Large intestine (tissue), 3 donors: ENCODE measurements around the gene MAP4. TPM values are rescaled to one million over a fixed set of nuclear protein-coding genes. Genes with fewer than 3 reads are reported as not detected.
A peak's percentile ranks its signal among the peaks of the same experiment; 100 is the strongest.

Source experiments
- DNase-seq, 2 donors: peaks; one replicate each; pipeline versions ENCODE4 v3.0.0 to v3.0.0-alpha.2; 2013
- H3K27ac ChIP-seq: one replicate; pipeline ENCODE4 v1.5.1; 2013; ENCODE audit warnings: low read length
- H3K27me3 ChIP-seq: 2 replicates; pipeline ENCODE4 v1.6.1; 2013; ENCODE audit warnings: low read length; ENCODE audit not compliant: control insufficient read depth, insufficient read depth
- H3K36me3 ChIP-seq: 2 replicates; pipeline ENCODE4 v1.6.1; 2013; ENCODE audit warnings: low read length; ENCODE audit not compliant: control insufficient read depth, insufficient read depth
- H3K4me1 ChIP-seq: one replicate; pipeline ENCODE4 v1.6.1; 2013; ENCODE audit warnings: low read length; ENCODE audit not compliant: control insufficient read depth, insufficient read depth
- H3K4me3 ChIP-seq: one replicate; pipeline ENCODE4 v1.5.1; 2013; ENCODE audit warnings: low read length
- H3K9me3 ChIP-seq: one replicate; pipeline ENCODE4 v1.6.1; 2013; ENCODE audit warnings: mild to moderate bottlenecking, low read depth, low read length, moderate library complexity; ENCODE audit not compliant: control insufficient read depth
- WGBS: methylation state at CpG from one replicate; pipeline ENCODE4 v1.1.5; 2013; ENCODE audit warnings: low lambda C conversion rate; ENCODE audit not compliant: insufficient coverage; 5-methylcytosine and 5-hydroxymethylcytosine counted together
- polyA plus RNA-seq: library from polyadenylated mRNA; unstranded; fragments of 120-200 nt; gene quantifications from one replicate; pipeline ENCODE4 v1.2.1, GENCODE V29; 2013

The MAP4 gene
- polyA plus RNA-seq, 1 donor: 96.4 TPM

GRCh38 chr3:48039487-48040190, 23.4 kb upstream of the MAP4 start:
- Histone ChIP-seq H3K27ac (peak overlapping the region; percentile 49), H3K36me3 (no peaks in the 10 kb centered on the region), H3K9me3 (no peaks in the 10 kb centered on the region), H3K4me1 (peaks cover 12% of the 10 kb centered on the region), H3K4me3 (no peak overlapping the region), H3K27me3 (no peaks in the 10 kb centered on the region)
- peak; percentile 25 to 62 for DNase-seq
- no CpG with 5 or more reads among the region's 1 CpG for WGBS

- DNase-seq: no peak
- Histone ChIP-seq H3K27ac (peak overlapping the region; percentile 49), H3K9me3 (no peaks in the 10 kb centered on the region), H3K4me3 (no peak overlapping the region), H3K27me3 (no peaks in the 10 kb centered on the region), H3K36me3 (no peaks in the 10 kb centered on the region), H3K4me1 (peaks cover 12% of the 10 kb centered on the region)
- WGBS: no CpG with 5 or more reads among the region's 6 CpGs
Measured at GRCh38 chr3:48038971-48039481, 22.8 kb upstream of the MAP4 start.

DNA sequence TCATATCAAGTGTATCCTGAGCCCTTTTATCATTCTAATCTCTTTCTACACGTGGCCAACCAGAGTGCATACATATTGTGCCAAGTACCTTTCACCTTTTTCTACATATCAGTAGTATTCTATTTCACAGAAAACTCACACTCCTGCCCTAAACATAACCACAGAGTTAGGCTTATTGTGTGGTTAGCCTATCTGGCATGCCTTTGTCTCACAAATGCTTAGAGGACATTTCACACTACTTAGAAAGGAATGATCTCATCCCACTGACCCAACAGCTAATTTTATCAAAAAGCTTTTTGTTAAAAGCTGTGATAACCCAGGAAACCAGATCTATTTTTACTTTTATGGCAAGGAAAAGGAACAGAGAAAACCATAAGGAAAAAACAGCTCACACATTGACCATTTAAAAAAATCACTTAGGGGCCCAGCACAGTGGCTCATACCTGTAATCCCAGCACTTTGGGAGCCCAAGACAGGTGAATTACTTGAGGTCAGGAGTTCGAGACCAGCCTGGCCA, 17.8 kb upstream of the MAP4 start:
- no peaks in the 10 kb centered on the region for H3K36me3 ChIP-seq
- WGBS: no CpG with 5 or more reads among the region's 2 CpGs
- no peaks in the 10 kb centered on the region for H3K9me3 ChIP-seq
- H3K4me1 ChIP-seq: peaks cover 2% of the 10 kb centered on the region
- H3K4me3 ChIP-seq: no peak overlapping the region
- no peaks in the 10 kb centered on the region for H3K27me3 ChIP-seq
- no peak overlapping the region for H3K27ac ChIP-seq
- DNase-seq: peak in 1 of 2 donors; percentile 26

DNA sequence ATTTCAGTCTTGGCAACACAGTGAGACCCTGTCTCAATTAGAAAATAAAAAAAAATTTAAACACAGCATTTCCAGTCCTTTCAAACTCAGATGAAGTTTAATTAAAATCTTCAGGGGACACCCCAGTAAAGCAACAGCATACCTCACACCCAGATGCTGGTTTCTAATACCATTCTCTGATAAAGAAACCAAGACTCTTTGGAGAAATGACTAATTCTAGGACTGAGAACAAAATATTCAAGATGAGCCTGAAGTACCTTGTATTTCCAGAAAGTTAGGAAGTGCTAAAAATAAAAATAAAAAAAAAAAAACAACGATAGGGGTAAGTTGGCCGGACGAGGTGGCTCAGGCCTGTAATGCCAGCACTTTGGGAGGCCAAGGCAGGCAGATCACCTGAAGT, 14.0 kb upstream of the MAP4 start:
- Histone ChIP-seq H3K4me1 (no peaks in the 10 kb centered on the region), H3K9me3 (no peaks in the 10 kb centered on the region), H3K36me3 (no peaks in the 10 kb centered on the region), H3K27ac (no peak overlapping the region), H3K4me3 (no peak overlapping the region), H3K27me3 (no peaks in the 10 kb centered on the region)
- no peak for DNase-seq
- no CpG with 5 or more reads among the region's 3 CpGs for WGBS

- no peaks in the 10 kb centered on the region for H3K27me3 ChIP-seq
- DNase-seq: no peak
- WGBS: no CpG with 5 or more reads among the region's 10 CpGs
- no peak overlapping the region for H3K4me3 ChIP-seq
- no peak overlapping the region for H3K27ac ChIP-seq
- peaks cover 7% of the 10 kb centered on the region for H3K4me1 ChIP-seq
- H3K9me3 ChIP-seq: no peaks in the 10 kb centered on the region
- H3K36me3 ChIP-seq: no peaks in the 10 kb centered on the region
Measured at GRCh38 chr3:48026951-48027908, 11.0 kb upstream of the MAP4 start.

DNA sequence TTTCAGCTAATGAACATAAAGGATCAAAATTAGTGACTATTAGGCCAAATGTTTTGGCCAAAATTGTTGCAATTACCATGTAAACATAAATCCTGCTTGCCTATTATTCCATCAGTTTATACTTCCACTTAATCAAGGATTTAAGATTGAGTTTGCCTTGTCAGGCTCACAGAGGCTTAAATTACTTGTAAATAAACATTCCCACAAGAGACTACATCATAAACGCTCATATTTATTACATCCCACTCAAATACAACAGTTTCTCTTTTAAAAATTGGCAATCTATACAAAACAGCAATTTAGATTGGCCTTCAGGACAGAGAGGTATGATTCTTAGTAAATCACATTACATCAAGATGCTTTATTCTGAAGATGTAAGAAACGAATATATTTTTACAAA, 9.9 kb upstream of the MAP4 start:
- no peaks in the 10 kb centered on the region for H3K27me3 ChIP-seq
- no peaks in the 10 kb centered on the region for H3K36me3 ChIP-seq
- 90% methylated on average over 2 of the region's 2 CpGs for WGBS
- H3K4me3 ChIP-seq: no peak overlapping the region
- no peaks in the 10 kb centered on the region for H3K9me3 ChIP-seq
- no peak for DNase-seq
- H3K27ac ChIP-seq: no peak overlapping the region
- peaks cover 7% of the 10 kb centered on the region for H3K4me1 ChIP-seq

DNA sequence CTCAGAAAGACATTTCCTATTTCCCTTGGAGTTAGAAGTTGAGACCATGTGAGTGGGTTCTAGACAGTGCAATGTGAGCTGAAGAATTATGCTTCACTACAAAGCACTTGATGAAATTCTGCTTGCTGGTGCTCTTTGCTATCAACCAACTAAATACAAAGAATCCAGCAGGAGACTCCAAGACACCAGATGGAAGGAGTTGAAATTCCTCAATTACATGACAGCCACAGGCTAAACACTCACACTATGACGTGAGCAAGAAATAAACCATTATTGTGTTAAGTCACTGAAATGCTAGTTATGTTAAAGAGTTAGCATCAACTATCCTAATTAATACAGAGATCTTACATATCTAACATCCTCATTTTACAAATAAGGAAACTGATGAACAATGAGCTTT, 8.2 kb upstream of the MAP4 start:
- no peaks in the 10 kb centered on the region for H3K9me3 ChIP-seq
- no peak overlapping the region for H3K4me3 ChIP-seq
- 67% methylated on average over 1 of the region's 1 CpG for WGBS
- H3K27me3 ChIP-seq: no peaks in the 10 kb centered on the region
- H3K4me1 ChIP-seq: peaks cover 7% of the 10 kb centered on the region
- no peak for DNase-seq
- H3K36me3 ChIP-seq: no peaks in the 10 kb centered on the region
- H3K27ac ChIP-seq: no peak overlapping the region

GRCh38 chr3:48023377-48023776, 7.2 kb upstream of the MAP4 start:
- DNase-seq: peak in 1 of 2 donors; percentile 42
- H3K4me1 ChIP-seq: peaks cover 7% of the 10 kb centered on the region
- no peaks in the 10 kb centered on the region for H3K27me3 ChIP-seq
- 71% methylated on average over 1 of the region's 1 CpG for WGBS
- no peaks in the 10 kb centered on the region for H3K36me3 ChIP-seq
- no peak overlapping the region for H3K4me3 ChIP-seq
- no peaks in the 10 kb centered on the region for H3K9me3 ChIP-seq
- H3K27ac ChIP-seq: no peak overlapping the region

GRCh38 chr3:48022178-48022577, 6.0 kb upstream of the MAP4 start:
- DNase-seq: no peak
- H3K27me3 ChIP-seq: no peaks in the 10 kb centered on the region
- H3K4me3 ChIP-seq: no peak overlapping the region
- no peaks in the 10 kb centered on the region for H3K36me3 ChIP-seq
- 100% methylated on average over 3 of the region's 4 CpGs for WGBS
- H3K9me3 ChIP-seq: no peaks in the 10 kb centered on the region
- H3K27ac ChIP-seq: no peak overlapping the region
- H3K4me1 ChIP-seq: peaks cover 8% of the 10 kb centered on the region

GRCh38 chr3:48018841-48019240, 2.6 kb upstream of the MAP4 start:
- no peak for DNase-seq
- H3K27ac ChIP-seq: no peak overlapping the region
- WGBS: no CpG with 5 or more reads among the region's 3 CpGs
- no peaks in the 10 kb centered on the region for H3K9me3 ChIP-seq
- no peaks in the 10 kb centered on the region for H3K36me3 ChIP-seq
- no peak overlapping the region for H3K4me3 ChIP-seq
- H3K4me1 ChIP-seq: peaks cover 35% of the 10 kb centered on the region
- no peaks in the 10 kb centered on the region for H3K27me3 ChIP-seq
